Activated CD4-positive, alpha-beta T cell treated with anti-CD3 and anti-CD28 coated beads, Interleukin-2, amount 50 U/mL, for 48 hours (primary cell): ENCODE data around the gene ACSL6.
"Not testable (repeated sequence)": the region's sequence is repeated elsewhere in the genome, so short reads cannot be mapped to it uniquely, and the experiment has no call there.

Experiments used
- DNase-seq, 2 experiments: peaks; one replicate each; pipeline ENCODE4 v3.0.0-alpha.2; 2020

Gene ACSL6

DNA sequence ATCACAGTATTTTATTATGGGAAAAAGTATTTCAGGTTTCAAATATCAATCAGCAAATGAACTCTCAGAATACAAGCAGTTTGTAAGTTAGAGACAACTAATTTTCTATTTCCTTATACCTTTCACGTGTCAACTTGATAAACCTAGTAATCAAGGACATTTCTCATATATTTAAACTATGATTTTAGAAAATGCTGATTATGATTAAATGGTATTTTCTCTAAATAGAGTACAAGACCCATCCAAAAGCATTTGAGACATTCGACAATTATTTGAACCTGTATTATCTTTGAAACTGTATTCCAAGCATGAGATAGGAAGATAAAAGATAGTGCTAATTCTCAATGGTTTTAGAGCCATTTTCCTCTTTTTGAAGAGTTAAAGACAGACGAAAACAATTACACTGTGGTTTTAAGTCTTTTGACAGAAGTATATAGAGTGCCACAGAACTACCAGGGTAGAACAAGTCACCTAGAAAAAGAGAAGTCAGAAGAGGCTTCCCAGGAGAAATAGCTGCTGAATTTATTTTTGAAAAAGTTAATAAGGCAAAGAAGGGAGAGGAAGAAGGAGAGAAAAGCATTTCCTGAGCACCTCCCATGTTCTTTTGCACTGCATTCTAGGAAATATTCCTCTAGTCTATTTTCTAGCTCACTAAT lies 71.6 kb downstream of the ACSL6 start:
- DNase-seq = no peak

DNA sequence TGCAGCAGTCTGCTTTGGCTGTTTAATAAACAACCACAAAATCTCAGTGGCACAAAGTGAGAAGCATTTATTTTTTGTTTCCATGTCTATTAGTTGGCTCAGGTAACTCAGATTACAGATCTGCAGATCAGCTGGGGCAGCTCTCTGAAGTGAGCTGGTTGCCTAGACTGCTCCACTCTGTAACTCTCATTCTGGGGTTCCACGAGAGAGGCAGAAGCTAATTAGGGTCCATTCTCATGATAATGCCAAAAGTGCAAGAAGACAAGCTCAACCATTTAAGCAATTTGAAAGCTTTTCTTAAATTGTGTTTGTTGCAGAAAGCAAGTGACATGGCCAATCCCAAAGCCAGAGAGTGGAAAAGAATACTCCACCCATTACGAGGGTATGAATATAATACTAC lies 79.2 kb downstream of the ACSL6 start:
- DNase-seq = no peak

DNA sequence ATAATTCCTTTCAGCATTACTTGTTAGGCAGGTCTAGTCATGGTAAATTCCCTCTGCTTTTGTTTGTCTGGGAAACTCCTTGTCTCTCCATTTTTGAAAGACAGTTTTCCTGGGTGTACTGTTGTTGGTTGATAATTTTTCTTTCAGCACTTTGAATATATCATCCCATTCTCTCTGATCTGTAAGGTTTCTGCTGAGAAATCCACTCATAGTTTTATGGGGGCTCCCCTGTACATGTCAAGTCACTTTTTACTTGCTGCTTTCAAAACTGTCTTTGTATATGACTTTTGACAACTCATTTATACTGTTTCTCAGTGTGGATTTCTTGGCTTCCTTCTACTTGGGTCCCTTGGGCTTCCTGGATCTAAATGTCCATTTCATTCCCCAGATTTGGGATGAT lies 82.5 kb downstream of the ACSL6 start:
- DNase-seq = no peak

DNA sequence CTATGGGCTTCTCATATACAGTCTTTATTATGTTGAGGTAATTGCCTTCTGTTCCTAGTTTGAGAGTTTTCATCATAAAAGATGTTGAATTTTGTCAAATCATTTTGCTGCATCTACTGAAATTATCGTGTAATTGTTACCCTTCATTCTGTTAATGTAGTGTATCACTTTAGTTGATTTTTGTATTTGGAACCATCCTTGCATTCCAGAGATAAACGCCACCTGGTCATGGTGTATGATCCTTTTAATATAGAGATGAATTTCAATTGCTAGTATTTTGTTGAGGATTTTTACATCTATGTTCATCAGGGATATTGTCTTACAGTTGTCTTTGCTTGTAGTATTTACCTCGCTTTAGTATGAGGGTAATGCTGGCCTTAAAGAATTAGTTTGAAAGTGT lies 85.3 kb downstream of the ACSL6 start:
- DNase-seq = no peak

GRCh38 chr5:131916481-131916880 lies 95.0 kb downstream of the ACSL6 start:
- DNase-seq = no peak

DNA sequence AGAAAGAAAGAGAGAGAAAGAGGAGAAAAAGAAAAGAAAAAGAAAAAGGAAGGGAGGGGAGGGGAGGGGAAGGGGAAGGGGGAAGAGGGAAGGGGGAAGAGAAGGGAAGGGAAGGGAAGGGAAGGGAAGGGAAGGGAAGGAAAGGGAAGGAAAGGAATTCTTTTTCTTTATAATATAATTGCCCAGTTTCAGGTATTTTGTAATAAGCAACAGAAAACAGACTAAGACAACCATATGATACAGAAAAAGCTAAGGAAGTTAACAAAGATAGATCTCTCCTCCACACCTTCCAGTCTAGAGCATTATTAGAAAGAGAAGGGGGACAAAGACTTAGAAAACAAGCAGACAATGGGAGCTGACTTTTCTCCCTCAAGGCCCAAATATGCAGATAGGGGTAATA lies 97.0 kb downstream of the ACSL6 start:
- DNase-seq = no peak

GRCh38 chr5:131913603-131914002 lies 97.9 kb downstream of the ACSL6 start:
- DNase-seq = no peak

DNA sequence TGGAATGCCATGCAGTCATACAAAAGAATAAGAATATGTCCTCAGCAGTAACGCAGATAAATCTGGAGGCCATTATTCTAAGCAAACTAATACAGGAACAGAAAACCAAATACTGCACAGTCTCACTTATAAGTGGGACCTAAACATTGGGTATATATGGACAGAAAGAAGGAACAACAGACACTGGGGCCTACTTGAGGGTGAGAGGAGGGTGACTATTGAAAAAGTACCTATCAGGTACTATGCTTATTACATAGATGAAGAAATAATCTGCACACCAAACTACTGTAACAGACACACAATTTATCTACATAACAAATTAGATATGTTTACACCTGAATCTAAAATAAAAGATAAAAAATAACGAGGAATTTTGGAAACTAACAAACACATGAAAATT lies 104.8 kb downstream of the ACSL6 start:
- DNase-seq = no peak

- DNase-seq = not testable (repeated sequence)
These were observed 109.2 kb downstream of the ACSL6 start for GRCh38 chr5:131902266-131902665.
